ENCODE measurements around the gene EOLA1.
"Not testable (repeated sequence)": the region's sequence is repeated elsewhere in the genome, so short reads cannot be mapped to it uniquely, and the experiment has no call there.

The EOLA1 gene

DNA sequence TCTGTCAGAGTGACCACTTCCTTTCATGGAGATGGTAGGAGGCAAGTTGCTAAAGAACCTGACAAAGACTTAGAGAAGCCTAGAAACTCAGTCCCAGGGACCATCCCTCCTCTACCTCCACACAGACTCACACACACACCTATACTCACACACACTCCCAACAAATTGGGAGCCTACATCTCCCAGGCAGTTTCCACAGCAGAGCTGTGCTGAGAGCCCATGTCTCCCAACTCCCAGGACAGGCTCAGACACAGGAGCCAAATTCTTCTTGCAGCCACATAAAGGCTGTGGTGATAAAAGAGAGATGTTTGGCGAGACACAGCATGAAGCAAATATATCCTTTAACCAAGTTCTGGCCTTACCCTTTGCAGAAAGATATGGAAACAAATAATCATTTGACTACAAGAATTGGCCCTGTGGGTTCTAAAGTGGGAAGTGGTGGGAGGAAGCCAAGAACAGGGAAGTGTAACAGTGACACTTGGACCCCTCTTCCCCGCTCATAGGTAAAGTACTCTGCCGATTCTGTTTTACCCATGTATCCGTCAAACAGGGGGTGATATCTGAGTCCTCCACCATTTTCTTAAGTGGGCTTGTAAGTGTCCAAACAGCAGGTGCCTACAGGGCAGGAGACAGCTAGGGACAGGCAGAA is 24.7 kb upstream of the EOLA1 start:
- no peak for DNase-seq

GRCh38 chrX:149516604-149517003 is 24.2 kb upstream of the EOLA1 start:
- DNase-seq = no peak

- no peak for DNase-seq
These were observed 23.5 kb upstream of the EOLA1 start for GRCh38 chrX:149517308-149517707.

- DNase-seq = no peak
These were observed 22.6 kb upstream of the EOLA1 start for GRCh38 chrX:149518236-149518635.

- not testable (repeated sequence) for DNase-seq
These were observed 20.1 kb upstream of the EOLA1 start for GRCh38 chrX:149520636-149521277.

GRCh38 chrX:149521438-149521837 is 19.4 kb upstream of the EOLA1 start:
- DNase-seq = no peak

DNA sequence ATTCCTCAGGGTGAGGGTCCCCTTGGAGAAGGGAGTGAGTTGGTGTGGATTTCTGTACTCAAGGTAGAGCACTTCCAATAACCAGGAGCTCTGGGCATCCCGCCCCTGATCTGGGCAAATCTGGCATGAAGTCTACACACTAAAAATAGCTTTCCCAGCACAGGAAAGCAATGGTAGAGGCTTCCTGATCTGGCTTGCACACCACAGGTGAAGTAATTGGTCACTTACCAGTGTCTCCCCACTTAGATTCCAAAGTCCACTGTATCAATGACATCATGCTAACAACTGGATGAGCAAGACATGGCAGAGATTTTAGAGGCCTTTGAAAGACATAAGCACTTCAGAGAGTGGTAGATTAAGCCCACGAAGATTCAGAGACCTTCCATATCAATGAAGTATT is 17.9 kb upstream of the EOLA1 start:
- DNase-seq = no peak

GRCh38 chrX:149525389-149525788 is 15.4 kb upstream of the EOLA1 start:
- DNase-seq = peak; percentile 52

- DNase-seq = not testable (repeated sequence)
These were observed 14.9 kb upstream of the EOLA1 start for GRCh38 chrX:149525903-149526302.

DNA sequence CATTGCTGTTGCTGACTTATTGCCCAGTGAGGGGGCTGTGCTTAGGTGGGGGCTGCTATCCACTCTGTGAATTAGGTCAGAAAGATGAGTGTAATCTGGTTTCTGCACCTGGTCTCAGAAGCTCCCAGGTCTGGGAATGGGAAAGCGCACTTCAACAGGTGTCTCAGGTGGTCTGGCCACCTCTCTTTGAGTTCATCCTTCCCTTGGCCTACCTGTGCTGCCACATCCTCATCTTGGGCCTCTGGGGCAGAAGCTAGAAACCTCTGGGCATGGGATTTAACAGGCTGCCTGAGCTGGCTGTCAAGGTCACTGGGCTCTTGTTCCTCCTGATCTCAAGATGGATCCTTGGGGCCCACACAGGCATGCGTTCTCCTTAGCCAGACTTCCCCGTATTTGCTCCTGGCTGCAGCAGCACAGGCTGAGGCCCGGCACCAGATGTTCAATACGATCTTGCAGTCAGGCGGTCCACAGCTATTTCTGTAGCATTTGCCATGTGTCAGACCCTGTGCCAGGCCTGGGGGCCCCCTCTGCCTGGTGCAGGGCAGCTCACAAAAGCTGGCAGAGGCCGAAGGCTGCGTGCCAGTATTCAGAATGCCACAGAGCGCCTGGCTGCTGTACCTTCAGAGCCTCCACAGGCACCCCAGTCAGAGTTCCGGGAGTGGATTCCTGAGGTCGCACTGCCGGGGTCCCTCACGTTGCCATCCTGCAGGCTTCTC is 14.3 kb upstream of the EOLA1 start:
- not testable (repeated sequence) for DNase-seq

GRCh38 chrX:149527705-149528104 is 13.1 kb upstream of the EOLA1 start:
- no peak for DNase-seq

DNA sequence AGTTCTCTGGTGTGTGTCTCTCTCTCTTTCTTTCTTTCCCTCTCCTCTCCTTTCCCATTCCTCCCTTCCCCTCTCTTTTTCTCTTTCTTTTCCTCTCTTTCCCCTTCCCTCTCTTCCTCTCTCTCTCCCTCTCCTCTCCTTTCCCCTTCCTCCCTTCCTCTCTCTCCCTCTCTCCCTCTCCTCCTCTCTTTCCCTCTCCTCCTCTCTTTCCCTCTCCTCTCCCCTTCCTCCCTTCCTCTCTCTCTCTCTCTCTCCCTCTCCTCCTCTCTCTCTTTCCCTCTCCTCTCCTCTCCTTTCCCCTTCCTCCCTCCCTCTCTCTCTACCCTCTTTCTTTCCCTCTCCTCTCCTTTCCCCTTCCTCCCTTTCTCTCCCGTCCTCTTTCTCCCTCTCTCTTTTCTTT is 12.4 kb upstream of the EOLA1 start:
- no peak for DNase-seq

DNA sequence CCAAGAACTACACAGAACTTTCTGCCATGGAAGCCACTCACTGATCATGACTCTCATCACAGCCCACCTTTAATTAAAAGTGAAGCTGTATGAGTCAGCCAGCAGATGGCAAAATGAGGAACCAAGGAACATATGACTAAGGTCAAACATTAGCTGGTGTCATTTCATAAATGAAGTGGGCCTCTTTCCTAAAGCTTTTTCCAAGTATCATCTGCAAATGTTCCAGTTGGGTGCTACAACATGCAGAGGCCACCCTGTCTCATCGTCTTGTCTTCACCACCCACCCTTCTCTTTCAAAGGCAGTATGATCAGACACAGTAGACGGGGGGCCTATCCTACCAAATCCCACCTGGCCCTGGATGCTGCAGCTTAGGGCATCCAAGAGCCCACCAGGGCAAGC is 9.2 kb upstream of the EOLA1 start:
- DNase-seq = no peak

- not testable (repeated sequence) for DNase-seq
These were observed 7.9 kb upstream of the EOLA1 start for GRCh38 chrX:149532868-149533267.

DNA sequence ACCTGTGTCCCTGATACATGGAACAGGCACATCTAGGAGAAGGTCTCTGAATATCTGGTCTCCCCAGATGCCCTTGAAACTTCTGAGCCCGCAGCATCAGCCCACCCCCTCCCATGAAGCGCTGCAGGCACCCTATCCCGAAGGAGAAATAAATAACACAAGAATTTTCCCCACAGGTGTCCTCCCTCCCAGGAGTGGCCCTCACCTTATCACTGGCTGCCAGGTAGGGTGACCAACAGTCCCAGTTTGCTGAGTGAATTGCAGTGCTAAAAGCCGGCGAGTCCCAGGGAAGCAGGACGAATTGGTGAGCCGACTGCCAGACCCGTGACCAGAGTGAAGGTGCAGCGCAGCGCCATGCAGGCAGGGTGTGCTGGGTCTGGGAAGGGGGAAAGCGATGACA is 6.8 kb upstream of the EOLA1 start:
- not testable (repeated sequence) for DNase-seq

GRCh38 chrX:149534926-149535602 is 5.7 kb upstream of the EOLA1 start:
- not testable (repeated sequence) for DNase-seq

GRCh38 chrX:149537474-149537873 is 3.3 kb upstream of the EOLA1 start:
- DNase-seq = not testable (repeated sequence)

- peak; percentile 74 for DNase-seq
These were observed 1.3 kb upstream of the EOLA1 start for GRCh38 chrX:149539283-149540130.

DNA sequence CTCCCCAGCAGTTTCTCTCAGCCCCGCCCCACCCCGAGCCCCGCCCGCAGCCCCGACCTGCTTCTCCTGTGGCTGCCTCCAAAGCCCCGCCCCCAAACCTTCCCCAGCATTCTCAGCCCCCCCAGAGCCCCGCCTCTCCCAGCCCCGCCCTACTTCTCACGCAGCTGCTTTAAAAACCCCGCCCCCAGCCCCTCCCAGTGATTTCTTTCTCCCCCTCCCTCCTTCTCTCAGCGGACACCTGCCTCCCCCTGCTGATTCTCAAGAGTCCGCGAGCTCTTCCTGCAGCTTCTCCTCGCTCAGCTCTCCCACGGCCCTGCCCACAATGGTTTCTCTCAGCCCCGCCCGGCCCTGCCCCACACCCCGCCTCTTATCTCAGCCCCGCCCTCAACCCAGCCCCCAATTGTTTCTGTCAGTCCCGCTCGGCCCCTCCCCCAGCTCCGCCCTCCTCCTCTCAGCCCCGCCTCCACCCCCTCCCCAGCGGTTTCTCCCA is 636 bp upstream of the EOLA1 start:
- peak; percentile 88 for DNase-seq

DNA sequence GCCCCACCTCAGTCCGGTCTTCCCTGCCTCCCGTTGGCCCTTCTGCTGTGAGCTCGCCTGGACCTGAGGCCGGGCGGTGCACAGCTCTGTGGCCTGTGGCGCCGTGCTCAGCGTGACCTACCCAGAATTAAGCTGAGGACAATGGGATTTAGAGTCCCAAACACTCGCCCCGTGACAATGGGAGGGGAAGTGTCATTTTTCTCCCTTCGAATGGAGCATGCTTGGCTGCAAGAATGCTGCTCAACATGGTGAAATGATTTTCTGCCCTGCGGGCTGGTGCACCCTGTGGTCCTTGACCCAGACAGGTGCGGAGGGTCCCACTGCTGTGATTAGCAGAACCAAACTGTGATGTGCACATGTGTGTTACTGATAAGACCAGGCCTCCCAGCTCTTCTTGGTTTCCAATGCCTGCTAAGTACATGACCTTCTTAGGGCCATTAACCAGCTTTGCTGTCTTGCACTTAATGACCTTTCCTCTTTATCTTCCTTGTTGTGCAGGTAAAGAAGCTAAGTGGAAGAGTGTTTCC is 772 bp downstream of the EOLA1 start:
- no peak for DNase-seq

DNA sequence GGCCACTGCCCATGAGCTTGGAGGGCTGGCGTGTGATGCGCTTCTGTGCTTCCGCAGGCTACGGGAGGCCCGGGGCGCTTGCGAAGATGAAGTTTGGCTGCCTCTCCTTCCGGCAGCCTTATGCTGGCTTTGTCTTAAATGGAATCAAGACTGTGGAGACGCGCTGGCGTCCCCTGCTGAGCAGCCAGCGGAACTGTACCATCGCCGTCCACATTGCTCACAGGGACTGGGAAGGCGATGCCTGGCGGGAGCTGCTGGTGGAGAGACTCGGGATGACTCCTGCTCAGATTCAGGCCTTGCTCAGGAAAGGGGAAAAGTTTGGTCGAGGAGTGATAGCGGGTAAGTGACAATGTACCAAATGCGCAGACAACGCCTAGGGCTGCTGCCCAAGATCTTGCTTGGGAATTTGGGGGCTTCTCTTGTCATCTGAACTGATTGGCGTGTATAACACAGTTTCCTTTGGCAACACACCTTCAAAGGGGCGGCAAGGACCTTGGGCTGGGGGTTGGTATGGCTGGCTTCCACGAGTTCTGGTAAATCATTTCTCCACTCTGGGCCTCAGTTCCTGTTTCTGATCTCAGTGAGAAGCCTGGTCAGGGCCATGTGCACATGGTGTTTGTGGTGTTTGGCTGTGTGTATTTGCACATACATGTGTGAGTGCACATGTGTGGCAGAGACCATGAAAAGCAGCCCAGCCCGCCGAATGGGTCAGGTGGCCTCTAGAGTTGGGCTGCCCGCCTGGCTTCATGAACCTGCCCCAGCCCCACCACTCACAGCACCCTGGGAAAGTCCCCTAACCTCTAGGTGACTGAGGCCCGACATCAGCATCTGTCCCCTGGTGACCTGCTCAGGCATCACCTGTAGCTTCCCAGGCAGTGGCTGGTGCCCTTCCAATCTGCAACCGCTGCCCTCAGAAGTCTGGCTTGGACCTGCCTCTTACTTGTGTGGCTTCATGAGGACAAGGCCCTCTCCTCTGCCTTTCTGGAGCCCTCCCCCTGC is 5.0 kb downstream of the EOLA1 start:
- DNase-seq = not testable (repeated sequence)

Measured in T-helper 9 cell (primary cell).